ENCODE measurements around the gene APBB1. TPM values are rescaled to one million over a fixed set of nuclear protein-coding genes. Genes with fewer than 3 reads are reported as not detected.
A peak's percentile ranks its signal among the peaks of the same experiment; 100 is the strongest.

APBB1 gene
- total and polyA plus RNA-seq, 9 of the 15 experiments (the other 6 are each of a cell fraction or from before 2014, with no cell fraction given) = 0.04 to 0.73 (median 0.40) TPM

DNA sequence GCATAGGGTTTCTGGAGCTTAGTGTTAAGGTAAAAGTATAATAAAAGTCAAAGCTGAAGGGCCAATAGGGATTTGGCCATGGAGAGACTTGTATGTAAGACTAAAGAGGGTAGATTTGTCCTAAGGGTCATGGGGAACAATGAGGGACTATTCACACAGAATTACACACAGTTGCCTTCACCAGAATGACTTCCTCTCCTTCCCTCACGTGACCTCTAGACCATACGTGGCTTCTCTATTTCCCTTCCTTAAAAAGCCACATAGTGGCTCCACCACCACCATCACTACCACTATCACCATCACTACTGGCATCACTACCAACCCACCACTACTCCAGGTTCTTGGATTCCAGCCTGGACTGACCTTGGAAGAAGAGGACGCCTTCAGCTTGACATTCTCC lies 19.1 kb upstream of the APBB1 start:
- 22% methylated on average over 3 of the region's 3 CpGs for WGBS (ENCODE audit: insufficient coverage, low coverage, missing lambda C conversion rate)
- TF ChIP-seq RAD51 (IDR thresholded peaks at IDR 0.05; ENCODE audit: borderline replicate concordance, low read depth) (0 out of 2 replicates have a peak, but pooled peaks have one; percentile 38), GABPA (tag; conservative IDR thresholded peaks at IDR 0.05; ENCODE audit: low read depth) (no peak), SPI1 (IDR thresholded peaks at IDR 0.05; ENCODE audit: borderline replicate concordance, low read depth, low read length) (0 out of 2 replicates have a peak, but pooled peaks have one; percentile 17), THRAP3 (IDR thresholded peaks at IDR 0.05; ENCODE audit: borderline replicate concordance) (no peak), BHLHE40 (IDR thresholded peaks at IDR 0.05; ENCODE audit: low read length) (0 out of 2 replicates have a peak, but pooled peaks have one; percentile 5)
- TF ChIP-seq, protein P1, sequence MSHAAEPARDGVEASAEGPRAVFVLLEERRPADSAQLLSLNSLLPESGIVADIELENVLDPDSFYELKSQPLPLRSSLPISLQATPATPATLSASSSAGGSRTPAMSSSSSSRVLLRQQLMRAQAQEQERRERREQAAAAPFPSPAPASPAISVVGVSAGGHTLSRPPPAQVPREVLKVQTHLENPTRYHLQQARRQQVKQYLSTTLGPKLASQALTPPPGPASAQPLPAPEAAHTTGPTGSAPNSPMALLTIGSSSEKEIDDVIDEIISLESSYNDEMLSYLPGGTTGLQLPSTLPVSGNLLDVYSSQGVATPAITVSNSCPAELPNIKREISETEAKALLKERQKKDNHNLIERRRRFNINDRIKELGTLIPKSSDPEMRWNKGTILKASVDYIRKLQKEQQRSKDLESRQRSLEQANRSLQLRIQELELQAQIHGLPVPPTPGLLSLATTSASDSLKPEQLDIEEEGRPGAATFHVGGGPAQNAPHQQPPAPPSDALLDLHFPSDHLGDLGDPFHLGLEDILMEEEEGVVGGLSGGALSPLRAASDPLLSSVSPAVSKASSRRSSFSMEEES (CRISPR knock-in tag; IDR thresholded peaks at IDR 0.05) = peak; percentile 39
- TF ChIP-seq, protein P2, sequence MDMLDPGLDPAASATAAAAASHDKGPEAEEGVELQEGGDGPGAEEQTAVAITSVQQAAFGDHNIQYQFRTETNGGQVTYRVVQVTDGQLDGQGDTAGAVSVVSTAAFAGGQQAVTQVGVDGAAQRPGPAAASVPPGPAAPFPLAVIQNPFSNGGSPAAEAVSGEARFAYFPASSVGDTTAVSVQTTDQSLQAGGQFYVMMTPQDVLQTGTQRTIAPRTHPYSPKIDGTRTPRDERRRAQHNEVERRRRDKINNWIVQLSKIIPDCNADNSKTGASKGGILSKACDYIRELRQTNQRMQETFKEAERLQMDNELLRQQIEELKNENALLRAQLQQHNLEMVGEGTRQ (CRISPR knock-in tag; IDR thresholded peaks at IDR 0.05) = peak; percentile 68
- TF ChIP-seq, protein P3, sequence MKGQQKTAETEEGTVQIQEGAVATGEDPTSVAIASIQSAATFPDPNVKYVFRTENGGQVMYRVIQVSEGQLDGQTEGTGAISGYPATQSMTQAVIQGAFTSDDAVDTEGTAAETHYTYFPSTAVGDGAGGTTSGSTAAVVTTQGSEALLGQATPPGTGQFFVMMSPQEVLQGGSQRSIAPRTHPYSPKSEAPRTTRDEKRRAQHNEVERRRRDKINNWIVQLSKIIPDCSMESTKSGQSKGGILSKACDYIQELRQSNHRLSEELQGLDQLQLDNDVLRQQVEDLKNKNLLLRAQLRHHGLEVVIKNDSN (CRISPR knock-in tag; IDR thresholded peaks at IDR 0.05) = peak; percentile 68
- TF ChIP-seq, protein P4, sequence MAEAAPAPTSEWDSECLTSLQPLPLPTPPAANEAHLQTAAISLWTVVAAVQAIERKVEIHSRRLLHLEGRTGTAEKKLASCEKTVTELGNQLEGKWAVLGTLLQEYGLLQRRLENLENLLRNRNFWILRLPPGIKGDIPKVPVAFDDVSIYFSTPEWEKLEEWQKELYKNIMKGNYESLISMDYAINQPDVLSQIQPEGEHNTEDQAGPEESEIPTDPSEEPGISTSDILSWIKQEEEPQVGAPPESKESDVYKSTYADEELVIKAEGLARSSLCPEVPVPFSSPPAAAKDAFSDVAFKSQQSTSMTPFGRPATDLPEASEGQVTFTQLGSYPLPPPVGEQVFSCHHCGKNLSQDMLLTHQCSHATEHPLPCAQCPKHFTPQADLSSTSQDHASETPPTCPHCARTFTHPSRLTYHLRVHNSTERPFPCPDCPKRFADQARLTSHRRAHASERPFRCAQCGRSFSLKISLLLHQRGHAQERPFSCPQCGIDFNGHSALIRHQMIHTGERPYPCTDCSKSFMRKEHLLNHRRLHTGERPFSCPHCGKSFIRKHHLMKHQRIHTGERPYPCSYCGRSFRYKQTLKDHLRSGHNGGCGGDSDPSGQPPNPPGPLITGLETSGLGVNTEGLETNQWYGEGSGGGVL (CRISPR knock-in tag; IDR thresholded peaks at IDR 0.05) = no peak
- H3K79me2 ChIP-seq (ENCODE audit: control insufficient read depth, insufficient read depth, low read length) = no peaks in the 10 kb centered on the region
- no peak overlapping the region for H3K9ac ChIP-seq (ENCODE audit: insufficient read depth in 1 of 2, low read depth in 2 of 2, low read length in 2 of 2)
- H3K9me3 ChIP-seq (replicated peaks; ENCODE audit: control insufficient read depth, insufficient read depth, low read depth, low read length) = no peaks in the 10 kb centered on the region
- DNase-seq (ENCODE audit: extremely low read depth in 1 of 4, low spot score in 3 of 4) (no peak), ATAC-seq (no peak), FAIRE-seq (no peak)
- BruUV-seq (replicated peaks) = no TSS peak
- no peaks in the 10 kb centered on the region for H3K9me1 ChIP-seq (ENCODE audit: control insufficient read depth, insufficient read depth, low read length)
- peaks cover 1 to 8% of the 10 kb centered on the region in 2 experiments; a peak in 2 of 5 replicates for H3K27me3 ChIP-seq (ENCODE audit: control insufficient read depth in 2 of 2, insufficient read depth in 2 of 2, low read length in 2 of 2)
- peaks cover 10 to 12% of the 10 kb centered on the region in 2 experiments; a peak in 3 of 5 replicates for H3K4me1 ChIP-seq (replicated peaks in 1 of 2; ENCODE audit: control insufficient read depth in 2 of 2, insufficient read depth in 2 of 2, low read length in 2 of 2)
- in situ Hi-C loops (cut with MboI) (no loop called here), intact Hi-C loops (cut with micrococcal nuclease) (no loop called here)
- no peak overlapping the region for H3K27ac ChIP-seq (ENCODE audit: extremely low read depth, low read depth, low read length)
- ChIA-PET CTCF (ENCODE audit: low intra/inter-chr PET ratio) (interaction anchor here (1.3 kb wide), 1 partner anchor 319 kb away, joined by 5 read pairs; no protein-coding TSS in a partner anchor), POLR2A (interaction anchor here (0.5 to 1.7 kb wide), 6 partner anchors 8 to 84 kb away, joined by 3 to 5 read pairs (median 4); partner anchors contain the start of gene APBB1)
- no peaks in the 10 kb centered on the region for H4K20me1 ChIP-seq (replicated peaks; ENCODE audit: control insufficient read depth, insufficient read depth, low read length)
- H3K4me2 ChIP-seq (ENCODE audit: insufficient read depth, low read length) = no peak overlapping the region
- H3K4me3 ChIP-seq = no peak overlapping the region
- H2AFZ ChIP-seq (ENCODE audit: low read depth, low read length) = peak overlapping the region; percentile 78
- H3K36me3 ChIP-seq (ENCODE audit: control insufficient read depth, insufficient read depth, low read length) = no peaks in the 10 kb centered on the region

Data from K562 (cell line).